ENCODE measurements around the gene MOB2. TPM values are rescaled to one million over a fixed set of nuclear protein-coding genes. Genes with fewer than 3 reads are reported as not detected.

Gene MOB2
- total RNA-seq, 1 donor from 2014 or later: 19.3 TPM

GRCh38 chr11:1528710-1529109, 42.1 kb upstream of the MOB2 start:
- Mint-ChIP-seq H3K27ac (ENCODE audit: unreplicated experiment) (no peak overlapping the region), H3K36me3 (ENCODE audit: low read depth) (no peaks in the 10 kb centered on the region), H3K9me3 (no peaks in the 10 kb centered on the region), H3K4me1 (no peaks in the 10 kb centered on the region), H3K27me3 (ENCODE audit: low read depth) (no peaks in the 10 kb centered on the region), H3K4me3 (no peak overlapping the region)
- no peak for TF ChIP-seq CTCF (conservative IDR thresholded peaks at IDR 0.05)
- DNase-seq (ENCODE audit: low read depth, low spot score): no peak

GRCh38 chr11:1526785-1527184, 40.2 kb upstream of the MOB2 start:
- no peaks in the 10 kb centered on the region for H3K4me1 Mint-ChIP-seq
- no peak for TF ChIP-seq CTCF (conservative IDR thresholded peaks at IDR 0.05)
- H3K4me3 Mint-ChIP-seq: no peak overlapping the region
- H3K36me3 Mint-ChIP-seq (ENCODE audit: low read depth): no peaks in the 10 kb centered on the region
- peak overlapping the region; percentile 52 for H3K27ac Mint-ChIP-seq (ENCODE audit: unreplicated experiment)
- no peak for DNase-seq (ENCODE audit: low read depth, low spot score)
- no peaks in the 10 kb centered on the region for H3K9me3 Mint-ChIP-seq
- no peaks in the 10 kb centered on the region for H3K27me3 Mint-ChIP-seq (ENCODE audit: low read depth)

GRCh38 chr11:1523779-1524178, 37.2 kb upstream of the MOB2 start:
- Mint-ChIP-seq H3K4me1 (peaks cover 9% of the 10 kb centered on the region), H3K9me3 (no peaks in the 10 kb centered on the region), H3K27ac (ENCODE audit: unreplicated experiment) (no peak overlapping the region), H3K4me3 (no peak overlapping the region), H3K27me3 (ENCODE audit: low read depth) (no peaks in the 10 kb centered on the region), H3K36me3 (ENCODE audit: low read depth) (no peaks in the 10 kb centered on the region)
- no peak for DNase-seq (ENCODE audit: low read depth, low spot score)
- no peak for TF ChIP-seq CTCF (conservative IDR thresholded peaks at IDR 0.05)

GRCh38 chr11:1523077-1523476, 36.5 kb upstream of the MOB2 start:
- DNase-seq (ENCODE audit: low read depth, low spot score): no peak
- H3K9me3 Mint-ChIP-seq: no peaks in the 10 kb centered on the region
- H3K27me3 Mint-ChIP-seq (ENCODE audit: low read depth): no peaks in the 10 kb centered on the region
- no peak for TF ChIP-seq CTCF (conservative IDR thresholded peaks at IDR 0.05)
- no peak overlapping the region for H3K27ac Mint-ChIP-seq (ENCODE audit: unreplicated experiment)
- H3K36me3 Mint-ChIP-seq (ENCODE audit: low read depth): no peaks in the 10 kb centered on the region
- H3K4me1 Mint-ChIP-seq: peaks cover 9% of the 10 kb centered on the region
- H3K4me3 Mint-ChIP-seq: no peak overlapping the region

- no peak for TF ChIP-seq CTCF (conservative IDR thresholded peaks at IDR 0.05)
- no peaks in the 10 kb centered on the region for H3K9me3 Mint-ChIP-seq
- no peak overlapping the region for H3K27ac Mint-ChIP-seq (ENCODE audit: unreplicated experiment)
- no peak overlapping the region for H3K4me3 Mint-ChIP-seq
- no peaks in the 10 kb centered on the region for H3K36me3 Mint-ChIP-seq (ENCODE audit: low read depth)
- H3K27me3 Mint-ChIP-seq (ENCODE audit: low read depth): no peaks in the 10 kb centered on the region
- H3K4me1 Mint-ChIP-seq: peaks cover 9% of the 10 kb centered on the region
- DNase-seq (ENCODE audit: low read depth, low spot score): no peak
These were observed 35.5 kb upstream of the MOB2 start for GRCh38 chr11:1522081-1522424.

Measured in neural crest cell (in vitro differentiated cells).